Superior temporal gyrus (tissue), 1 donor: ENCODE measurements around the gene NF1.
"Not testable (repeated sequence)": the region's sequence is repeated elsewhere in the genome, so short reads cannot be mapped to it uniquely, and the experiment has no call there.

Experiments
- DNase-seq: peaks from one replicate; pipeline ENCODE4 v3.0.0-alpha.2; 2016; ENCODE audit errors: extremely low spot score

The NF1 gene

DNA sequence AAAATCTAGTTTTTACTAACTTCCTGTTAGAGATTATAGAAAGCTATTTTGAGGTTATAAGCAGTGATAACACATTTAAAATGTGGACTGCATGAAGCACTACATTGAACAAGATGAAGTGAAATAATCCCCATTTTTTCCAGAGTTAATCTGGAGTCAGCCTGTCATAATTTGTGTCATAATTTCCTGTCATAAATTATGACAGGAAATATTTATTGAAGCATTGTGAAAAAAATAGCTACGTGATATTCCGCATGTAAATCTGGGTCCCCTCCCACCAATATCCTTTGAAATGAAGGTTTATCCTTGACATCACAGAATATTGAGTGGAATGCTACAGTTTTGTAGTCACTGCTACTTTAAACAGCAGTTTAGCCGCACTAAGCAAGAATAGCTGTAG lies 162.2 kb downstream of the NF1 start:
- DNase-seq: no peak

DNA sequence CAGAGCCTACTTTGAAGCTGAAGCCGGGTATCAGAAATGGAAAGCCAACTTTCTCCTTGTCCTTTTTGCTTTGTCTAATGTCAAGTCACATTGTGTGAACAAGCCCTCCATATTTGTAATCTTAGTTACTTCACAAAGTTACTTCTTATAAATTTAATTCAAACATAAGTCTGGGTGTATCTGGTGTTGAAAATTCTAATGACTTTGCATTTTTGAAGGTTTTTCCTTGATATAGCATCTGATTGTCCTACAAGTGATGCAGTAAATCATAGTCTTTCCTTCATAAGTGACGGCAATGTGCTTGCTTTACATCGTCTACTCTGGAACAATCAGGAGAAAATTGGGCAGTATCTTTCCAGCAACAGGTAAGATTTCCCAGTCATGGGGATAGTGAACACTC lies 165.4 kb downstream of the NF1 start:
- DNase-seq: no peak

- no peak for DNase-seq
Observed at GRCh38 chr17:31261601-31262000, 166.8 kb downstream of the NF1 start.

- not testable (repeated sequence) for DNase-seq
Observed at GRCh38 chr17:31262923-31263322, 168.1 kb downstream of the NF1 start.

DNA sequence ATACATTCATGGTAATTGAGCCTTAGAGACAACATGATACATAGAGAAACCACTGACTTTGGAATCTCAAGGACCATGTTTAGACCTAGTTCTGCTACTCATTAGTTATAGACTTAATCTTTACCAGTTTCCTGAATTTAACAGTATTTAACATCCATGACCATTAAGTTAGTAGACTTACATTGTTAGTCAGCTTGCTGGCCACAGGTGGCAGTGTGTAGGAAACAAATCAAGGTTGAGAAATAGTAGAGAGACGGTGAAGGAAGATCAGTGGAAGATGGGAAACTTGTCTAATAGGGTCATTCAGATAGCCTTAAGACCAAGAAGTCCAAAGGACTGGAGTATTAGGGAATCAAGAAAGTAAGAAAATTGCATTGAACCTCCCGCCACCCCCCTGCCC lies 171.3 kb downstream of the NF1 start:
- DNase-seq: no peak

DNA sequence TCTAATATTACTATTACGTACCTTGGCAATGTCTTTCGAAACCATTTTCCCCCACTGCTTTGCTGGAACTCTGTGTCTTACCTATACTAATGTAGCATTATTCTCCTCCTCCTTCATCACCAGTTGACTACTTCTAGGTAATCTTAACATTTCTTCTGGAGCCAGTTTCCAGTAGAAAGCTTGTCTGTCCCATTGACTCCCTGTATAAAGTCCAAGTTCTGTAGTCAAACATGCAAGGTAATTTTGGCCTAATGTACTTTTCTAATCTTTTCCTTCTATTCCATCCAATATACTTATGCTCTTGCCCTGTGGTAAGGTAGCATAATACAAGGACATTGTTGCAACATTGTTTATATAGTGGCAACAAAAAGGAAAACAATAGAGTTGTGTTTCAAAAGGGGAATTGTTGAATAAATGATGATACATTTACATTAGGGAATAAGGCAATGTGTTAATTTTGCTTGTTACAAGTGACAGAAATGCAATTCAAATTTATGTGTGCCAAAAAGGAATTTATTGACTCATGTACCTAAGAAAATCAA lies 174.3 kb downstream of the NF1 start:
- DNase-seq: no peak

GRCh38 chr17:31269578-31269983 lies 174.8 kb downstream of the NF1 start:
- no peak for DNase-seq

GRCh38 chr17:31272236-31272635 lies 177.5 kb downstream of the NF1 start:
- no peak for DNase-seq

DNA sequence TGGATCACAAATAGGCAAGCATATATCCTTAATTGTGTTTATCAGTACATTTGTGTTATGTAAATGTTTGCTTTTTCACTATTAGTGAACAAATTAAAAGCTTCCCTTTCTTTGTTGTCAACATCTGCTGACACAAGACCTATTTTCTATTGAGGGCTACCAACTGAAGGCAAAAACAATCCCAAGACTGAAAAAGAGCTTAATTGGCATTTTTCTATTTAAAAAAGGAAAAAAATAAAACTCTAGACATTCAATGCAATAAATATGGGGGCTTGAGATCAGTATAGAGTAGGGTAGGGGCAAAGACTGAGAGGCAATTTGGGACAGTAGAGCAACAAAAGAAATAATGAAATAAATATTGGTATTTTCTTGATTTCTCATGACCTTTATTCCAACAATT lies 178.0 kb downstream of the NF1 start:
- no peak for DNase-seq

DNA sequence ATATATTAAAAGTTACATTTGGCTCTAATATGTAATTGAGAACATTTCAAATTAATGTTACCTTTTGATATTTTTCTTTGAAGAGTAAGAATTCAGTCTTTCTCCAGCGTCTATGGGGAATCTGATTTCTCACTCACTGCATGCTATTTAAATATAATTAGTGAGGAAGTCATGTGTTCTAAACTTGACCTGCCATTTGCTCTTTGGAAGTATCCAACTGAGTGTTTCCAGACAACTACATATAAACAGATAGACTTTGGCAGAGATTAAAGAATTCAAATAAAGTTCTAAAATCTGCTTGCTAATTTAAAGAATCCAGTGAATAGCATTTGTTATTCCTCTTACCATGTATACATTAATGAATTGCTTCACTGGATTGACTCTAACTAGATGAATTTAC lies 178.7 kb downstream of the NF1 start:
- no peak for DNase-seq

- DNase-seq: no peak
Observed at GRCh38 chr17:31274252-31274651, 179.5 kb downstream of the NF1 start.

GRCh38 chr17:31275116-31275515 lies 180.3 kb downstream of the NF1 start:
- DNase-seq: no peak

DNA sequence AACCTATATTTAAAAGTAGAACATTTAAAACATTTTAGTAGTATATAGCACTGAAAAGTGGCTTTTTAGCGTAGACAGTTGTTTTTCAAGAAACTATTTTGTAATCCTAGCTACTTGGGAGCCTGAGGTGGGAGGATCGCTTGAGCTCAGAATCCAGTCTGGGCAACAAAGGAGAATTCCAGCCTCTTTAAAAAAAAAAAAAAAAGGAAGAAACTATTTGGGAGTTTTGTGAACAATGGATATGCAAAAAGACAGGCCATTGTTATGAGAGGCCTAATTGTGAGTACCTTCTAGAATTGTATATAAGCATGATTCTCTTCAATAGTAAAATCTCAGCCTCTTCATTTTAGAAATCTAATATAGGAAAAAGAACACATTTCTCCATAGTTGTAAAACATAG lies 184.6 kb downstream of the NF1 start:
- DNase-seq: no peak

GRCh38 chr17:31281061-31281460 lies 186.3 kb downstream of the NF1 start:
- DNase-seq: no peak

DNA sequence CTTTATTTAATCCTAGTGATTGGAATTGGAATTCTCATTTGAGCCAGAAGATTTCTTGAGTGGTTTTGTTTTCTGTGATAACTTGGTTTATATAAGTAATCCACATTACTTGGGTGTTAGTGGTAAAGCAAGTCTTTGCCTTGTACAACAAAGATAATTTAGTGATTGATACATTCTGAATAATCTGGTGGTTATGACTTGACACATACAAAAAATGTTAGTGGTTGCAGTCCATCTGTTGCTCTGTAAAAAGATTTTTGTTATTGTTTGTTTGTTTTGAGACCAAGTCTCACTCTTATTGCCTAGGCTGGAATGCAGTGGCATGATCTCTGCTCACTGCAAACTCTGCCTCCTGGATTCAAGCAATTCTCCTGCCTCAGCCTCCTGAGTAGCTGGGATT lies 189.1 kb downstream of the NF1 start:
- no peak for DNase-seq

GRCh38 chr17:31286587-31286986 lies 191.8 kb downstream of the NF1 start:
- no peak for DNase-seq

- not testable (repeated sequence) for DNase-seq
Observed at GRCh38 chr17:31287932-31288331, 193.2 kb downstream of the NF1 start.

GRCh38 chr17:31289790-31290189 lies 195.0 kb downstream of the NF1 start:
- no peak for DNase-seq

DNA sequence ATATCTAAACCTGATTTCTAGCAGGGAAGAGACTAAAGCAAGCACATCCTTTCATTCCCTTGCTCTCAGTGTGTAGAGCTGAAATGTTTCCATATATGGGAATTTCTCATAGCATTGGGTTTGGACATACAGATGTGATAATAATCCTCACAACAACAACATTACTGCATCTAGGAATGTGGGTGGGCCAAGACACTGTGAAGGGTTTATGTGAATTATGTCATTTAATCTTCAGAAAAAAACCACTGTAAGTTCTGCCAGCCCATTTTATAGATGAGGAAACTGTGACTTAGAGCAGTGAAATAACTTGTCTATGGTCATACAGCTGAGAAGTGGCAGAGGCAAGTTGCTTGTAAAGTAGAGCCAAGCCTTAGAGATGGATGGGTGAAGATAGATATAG lies 197.0 kb downstream of the NF1 start:
- no peak for DNase-seq

DNA sequence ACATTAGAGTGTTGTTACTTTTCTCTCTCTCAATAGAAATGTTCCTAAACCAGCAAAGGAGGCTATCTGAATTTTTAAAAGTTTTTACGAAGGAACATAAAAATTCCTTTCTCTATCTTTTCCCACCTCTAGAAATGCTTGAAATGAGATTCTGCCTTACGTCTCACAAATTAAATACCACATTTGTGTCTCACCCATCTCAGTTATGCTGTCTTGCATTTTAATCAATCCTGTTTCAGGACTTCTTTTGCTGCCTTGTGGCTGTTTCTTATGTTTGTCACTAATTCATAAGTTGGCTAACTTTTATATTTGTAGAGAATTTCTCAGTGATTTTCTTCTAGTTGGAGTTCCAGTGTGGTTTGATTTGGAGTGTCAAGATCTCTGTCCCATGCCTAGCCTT lies 198.8 kb downstream of the NF1 start:
- no peak for DNase-seq

- peak; percentile 84 for DNase-seq
Observed at GRCh38 chr17:31294231-31294630, 199.5 kb downstream of the NF1 start.

- peak; percentile 76 for DNase-seq
Observed at GRCh38 chr17:31294820-31295488, 200.2 kb downstream of the NF1 start.

DNA sequence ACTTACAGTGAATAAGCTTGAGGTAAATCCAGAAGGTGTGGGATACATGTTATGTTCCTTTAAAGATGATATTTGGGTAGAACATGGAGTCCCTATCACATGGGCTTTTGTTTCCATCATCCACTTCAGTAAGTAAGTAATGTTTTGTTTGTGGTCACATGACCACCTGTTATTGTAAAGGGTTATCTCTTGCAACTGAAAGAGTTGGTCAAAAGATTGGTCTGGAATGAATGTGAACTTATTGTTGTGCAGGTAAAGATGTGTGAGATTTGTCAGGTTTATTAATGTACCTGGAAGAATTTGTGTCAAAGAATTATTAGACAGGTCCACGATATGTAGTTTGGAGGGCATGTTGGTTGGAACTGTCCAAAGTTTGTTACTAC lies 200.7 kb downstream of the NF1 start:
- DNase-seq: peak; percentile 78

DNA sequence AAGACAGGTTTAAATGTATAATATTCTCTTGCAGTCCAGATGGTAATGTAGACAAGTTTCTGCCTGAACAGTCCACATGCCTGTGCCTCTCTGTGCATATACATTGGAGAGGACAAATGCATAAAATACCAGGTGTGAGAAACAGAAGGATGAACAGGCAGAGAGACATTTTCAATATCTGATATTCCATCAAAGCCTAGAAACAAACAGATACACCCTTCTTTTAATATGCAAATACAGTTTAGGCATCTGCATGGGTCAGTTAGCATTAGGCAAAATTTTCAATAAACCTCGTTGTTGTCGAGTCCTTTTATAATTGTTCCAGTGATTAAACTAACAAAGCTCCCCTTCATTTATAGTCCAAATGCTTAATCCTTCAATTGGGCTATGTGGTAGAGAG lies 201.4 kb downstream of the NF1 start:
- peak; percentile 89 for DNase-seq
